HG02571 (cell line): ENCODE measurements around the gene KRTAP9-6.
"Not testable (repeated sequence)": the region's sequence is repeated elsewhere in the genome, so short reads cannot be mapped to it uniquely, and the experiment has no call there.

Experiments used
- ATAC-seq: cut with Tn5 transposase; IDR thresholded peaks from one replicate; pipeline ENCODE4 v1.9.1; 2021; ENCODE audit warnings: mild to moderate bottlenecking, moderate library complexity; ENCODE audit not compliant: unreplicated experiment

KRTAP9-6 gene

GRCh38 chr17:41267711-41268110 lies 2.5 kb downstream of the KRTAP9-6 start:
- ATAC-seq = no peak

DNA sequence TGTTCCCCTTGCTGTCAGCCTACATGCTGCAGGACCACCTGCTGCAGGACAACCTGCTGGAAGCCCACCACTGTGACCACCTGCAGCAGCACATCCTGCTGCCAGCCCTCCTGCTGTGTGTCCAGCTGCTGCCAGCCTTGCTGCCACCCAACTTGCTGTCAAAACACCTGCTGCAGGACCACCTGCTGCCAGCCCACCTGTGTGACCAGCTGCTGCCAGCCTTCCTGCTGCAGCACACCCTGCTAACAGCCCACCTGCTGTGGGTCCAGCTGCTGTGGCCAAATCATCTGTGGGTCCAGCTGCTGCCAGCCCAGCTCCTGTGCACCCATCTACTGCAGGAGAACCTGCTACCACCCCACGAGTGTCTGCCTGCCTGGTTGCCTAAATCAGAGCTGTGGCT lies 6.1 kb downstream of the KRTAP9-6 start:
- not testable (repeated sequence) for ATAC-seq

DNA sequence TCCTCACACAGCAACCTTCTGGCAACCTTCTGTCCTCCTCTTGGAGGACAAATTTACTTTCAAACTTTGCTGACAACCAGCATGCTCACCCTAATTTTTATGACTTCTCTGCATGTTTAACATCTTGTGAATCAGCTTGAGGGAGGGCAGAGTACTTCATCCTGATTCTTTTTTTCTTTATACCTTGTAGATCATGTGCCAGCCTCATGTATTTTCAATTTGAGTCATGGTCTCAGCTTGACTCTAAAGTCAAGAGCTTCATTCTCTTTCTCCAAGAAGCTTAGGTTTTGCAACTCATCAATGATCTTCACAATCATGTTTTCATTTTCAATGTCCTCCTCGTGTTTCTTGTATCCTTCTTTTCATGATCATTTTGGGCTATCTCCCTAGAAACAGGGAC lies 6.7 kb downstream of the KRTAP9-6 start:
- ATAC-seq = no peak

GRCh38 chr17:41275648-41276190 lies 10.5 kb downstream of the KRTAP9-6 start, which contains the start of gene KRTAP9-7:
TSS of gene KRTAP9-7 (plus strand) at chr17:41275698. CDS start at chr17:41275698, 0 bp downstream.
- not testable (repeated sequence) for ATAC-seq

DNA sequence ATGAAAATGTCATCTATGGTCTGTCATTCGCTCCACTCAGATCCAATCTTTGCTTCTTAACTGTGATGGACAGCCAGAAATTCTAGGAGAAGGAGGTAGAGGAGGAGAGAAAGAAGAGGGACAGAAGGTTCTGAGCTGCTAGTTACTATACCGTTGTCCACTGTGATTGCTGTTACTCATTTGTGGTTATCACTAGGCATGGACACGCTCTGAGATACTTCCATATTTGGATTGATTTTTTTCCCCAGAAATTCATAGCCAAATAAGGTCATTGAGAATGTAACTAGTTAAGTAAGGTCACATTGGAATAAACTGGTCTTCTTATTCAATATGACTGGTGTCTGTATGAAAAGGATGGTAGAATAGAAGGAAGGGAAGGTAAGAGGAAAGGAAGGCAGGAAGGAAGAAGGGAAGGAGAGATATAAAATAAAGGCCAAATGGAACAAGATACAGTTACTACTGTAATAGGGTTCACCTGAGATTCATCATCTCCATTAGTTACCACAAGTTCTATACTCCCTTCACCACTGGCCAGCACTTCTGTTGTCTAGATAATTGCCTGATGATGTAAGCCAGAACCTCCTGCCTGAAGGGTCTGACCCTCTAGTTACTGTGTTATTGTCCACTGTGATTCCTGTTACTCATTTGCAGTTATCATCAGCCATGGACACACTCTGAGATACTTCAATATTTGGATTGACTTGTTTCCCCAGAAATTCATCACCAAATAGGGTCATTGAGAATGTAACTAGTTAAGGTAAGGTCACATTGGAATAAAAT lies 13.2 kb downstream of the KRTAP9-6 start:
- ATAC-seq = no peak

- ATAC-seq = no peak
These were observed 18.9 kb downstream of the KRTAP9-6 start for GRCh38 chr17:41284043-41284442.

- no peak for ATAC-seq
These were observed 19.4 kb downstream of the KRTAP9-6 start for GRCh38 chr17:41284546-41284945.

DNA sequence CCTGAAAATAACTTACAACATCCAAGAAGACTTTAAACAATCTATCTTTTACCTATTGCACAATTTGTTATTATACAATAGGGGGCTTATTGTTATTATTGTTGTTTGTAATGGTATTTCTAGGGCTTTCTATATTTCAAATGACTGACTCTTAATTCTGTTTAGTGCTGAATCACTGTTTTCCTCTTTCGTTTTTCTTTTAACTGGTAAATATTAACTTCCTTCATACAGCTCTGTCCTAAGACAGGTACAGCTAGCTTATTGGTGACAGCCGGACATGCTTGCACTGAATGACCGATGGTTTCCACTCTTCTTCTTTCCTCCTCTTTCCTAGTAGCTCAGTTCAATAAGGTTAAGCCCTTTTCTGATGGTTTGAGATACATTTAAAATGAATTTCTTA lies 21.9 kb downstream of the KRTAP9-6 start:
- ATAC-seq = no peak

DNA sequence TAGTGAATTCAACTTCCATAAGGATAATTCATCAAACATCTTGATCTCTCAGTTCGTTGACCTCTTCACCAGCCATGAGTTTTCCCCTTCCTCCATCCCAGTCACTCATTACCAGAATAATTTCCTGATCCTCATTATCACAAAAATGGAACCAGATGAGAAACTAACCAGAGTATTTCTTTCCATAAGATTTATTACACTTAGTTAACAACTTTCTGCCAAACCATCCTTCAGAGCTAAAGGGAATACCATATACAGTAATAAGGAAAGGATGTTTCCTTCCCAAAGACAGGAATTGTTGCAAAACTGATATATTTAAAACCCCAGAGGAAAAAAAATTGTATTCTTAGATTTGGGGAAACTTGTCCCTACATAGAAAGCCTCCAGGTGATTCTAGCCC lies 28.8 kb downstream of the KRTAP9-6 start:
- no peak for ATAC-seq

DNA sequence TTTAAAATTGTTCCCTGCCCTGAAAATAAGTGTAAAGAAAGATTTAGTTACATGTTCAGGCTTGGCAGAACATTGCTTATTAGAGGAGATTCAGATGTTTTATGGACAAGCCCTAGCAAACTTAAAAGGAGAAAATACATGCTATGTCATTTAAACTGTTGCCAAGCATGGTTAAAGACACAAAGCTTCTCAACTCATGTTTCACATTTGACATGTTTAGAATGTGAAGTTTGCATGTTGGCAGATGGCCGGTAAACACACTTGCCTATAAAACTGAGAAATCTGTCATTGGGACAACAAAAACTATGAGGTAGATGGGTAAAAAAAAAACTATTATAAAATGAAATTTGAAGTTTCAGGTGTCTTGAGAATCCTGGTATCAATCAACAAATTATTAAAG lies 31.7 kb downstream of the KRTAP9-6 start:
- ATAC-seq = no peak

DNA sequence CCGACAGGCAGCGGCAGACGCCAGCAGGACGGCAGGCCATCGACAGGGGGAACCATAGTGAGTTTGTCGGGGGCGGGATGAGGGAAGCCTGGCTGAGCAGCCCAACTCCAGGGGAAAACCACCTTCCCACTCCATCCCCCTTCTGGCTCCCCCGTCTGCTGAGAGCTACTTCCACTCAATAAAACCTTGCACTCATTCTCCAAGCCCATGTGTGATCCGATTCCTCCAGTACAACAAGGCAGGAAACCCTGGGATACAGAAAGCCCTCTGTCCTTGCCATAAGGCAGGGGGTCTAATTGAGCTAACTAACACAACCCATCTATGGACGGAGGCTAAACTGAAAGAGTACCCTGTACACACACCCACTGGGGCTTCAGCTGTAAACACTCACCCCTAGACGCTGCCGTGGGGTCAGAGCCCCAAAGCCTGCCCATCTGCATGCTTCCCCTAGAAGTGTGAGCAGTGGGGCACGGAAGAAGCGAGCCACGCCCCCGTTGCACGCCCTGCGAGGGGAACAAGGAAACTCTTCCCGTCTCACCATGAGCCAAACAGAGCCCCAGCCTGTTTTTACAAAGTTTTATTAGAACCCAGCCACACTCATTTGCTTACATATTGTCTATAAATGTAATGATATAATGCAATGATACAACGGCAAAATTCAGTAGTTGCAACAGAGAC lies 33.4 kb downstream of the KRTAP9-6 start:
- no peak for ATAC-seq

GRCh38 chr17:41301204-41301790 lies 36.1 kb downstream of the KRTAP9-6 start:
- ATAC-seq = no peak

GRCh38 chr17:41301916-41302901 lies 37.0 kb downstream of the KRTAP9-6 start, which contains the start of gene KRTAP29-1:
TSS of gene KRTAP29-1 (minus strand) at chr17:41302851. CDS start at chr17:41302851, 0 bp downstream.
- no peak for ATAC-seq

- ATAC-seq = no peak
These were observed 37.8 kb downstream of the KRTAP9-6 start for GRCh38 chr17:41302981-41303380.

- ATAC-seq = no peak
These were observed 38.9 kb downstream of the KRTAP9-6 start for GRCh38 chr17:41304091-41304490.

- no peak for ATAC-seq
These were observed 42.5 kb downstream of the KRTAP9-6 start for GRCh38 chr17:41307647-41308046.

DNA sequence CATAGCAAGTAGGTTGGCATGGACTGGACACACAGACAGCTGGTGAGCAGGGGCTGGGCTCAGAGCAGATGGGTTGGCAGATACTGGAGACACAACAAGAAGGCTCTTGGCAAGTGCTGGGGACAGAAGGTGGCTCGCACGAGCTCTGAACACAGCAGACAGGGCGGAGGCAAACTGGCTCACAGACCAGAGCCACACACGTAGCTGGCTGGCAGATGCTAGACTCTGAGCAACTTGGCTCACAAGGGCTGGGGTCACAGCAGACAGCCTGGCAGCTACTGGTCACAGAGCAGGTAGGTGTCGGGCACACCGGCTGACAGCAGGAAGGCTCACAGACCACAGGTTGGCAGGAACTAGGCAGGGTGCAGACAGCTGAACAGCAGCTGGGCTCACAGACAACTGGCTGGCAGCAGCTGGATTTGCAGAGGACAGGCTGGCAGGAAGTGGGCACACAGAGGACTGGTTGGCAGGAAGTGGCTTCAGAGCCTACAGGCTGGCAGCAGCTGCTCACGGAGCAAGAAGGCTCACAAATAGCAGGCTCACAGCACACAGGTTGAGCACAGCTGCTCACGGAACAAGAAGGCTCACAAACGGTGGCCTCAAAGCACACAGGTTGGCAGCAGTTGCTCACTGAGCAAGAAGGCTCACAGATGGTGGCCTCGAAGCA lies 43.2 kb downstream of the KRTAP9-6 start:
- ATAC-seq = no peak

DNA sequence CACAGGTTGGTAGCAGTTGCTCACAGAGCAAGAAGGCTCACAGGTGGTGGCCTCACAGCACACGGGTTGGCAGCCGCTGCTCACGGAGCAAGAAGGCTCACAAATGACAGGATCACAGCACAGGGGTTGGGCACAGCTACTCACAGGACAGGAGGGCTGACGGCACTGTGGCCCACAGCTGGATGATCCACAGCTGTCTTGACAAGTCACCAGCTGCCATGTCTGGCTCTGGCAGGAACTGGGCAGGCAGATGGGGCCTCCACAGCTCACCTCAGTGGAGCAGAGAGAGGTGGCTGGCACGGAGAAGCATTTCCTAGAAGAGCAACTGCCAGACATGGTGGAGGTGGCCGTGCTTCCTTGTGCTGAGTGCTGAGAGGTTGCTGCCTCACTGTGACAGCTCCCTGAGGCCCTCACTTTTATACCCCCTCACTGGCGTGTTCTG lies 43.8 kb downstream of the KRTAP9-6 start, which contains the start of gene KRTAP16-1:
Gene KRTAP16-1 (minus strand): TSS at position 392 of the 442 bp plus-strand sequence. CDS start 56 bp downstream, at position 336.
- ATAC-seq = no peak

GRCh38 chr17:41311111-41311510 lies 45.9 kb downstream of the KRTAP9-6 start:
- no peak for ATAC-seq
